Measurements from ENCODE around the gene MAPK8IP3. TPM values are rescaled to one million over a fixed set of nuclear protein-coding genes. Genes with fewer than 3 reads are reported as not detected.

Gene MAPK8IP3
- total RNA-seq, 1 donor from 2014 or later: 32.6 TPM

DNA sequence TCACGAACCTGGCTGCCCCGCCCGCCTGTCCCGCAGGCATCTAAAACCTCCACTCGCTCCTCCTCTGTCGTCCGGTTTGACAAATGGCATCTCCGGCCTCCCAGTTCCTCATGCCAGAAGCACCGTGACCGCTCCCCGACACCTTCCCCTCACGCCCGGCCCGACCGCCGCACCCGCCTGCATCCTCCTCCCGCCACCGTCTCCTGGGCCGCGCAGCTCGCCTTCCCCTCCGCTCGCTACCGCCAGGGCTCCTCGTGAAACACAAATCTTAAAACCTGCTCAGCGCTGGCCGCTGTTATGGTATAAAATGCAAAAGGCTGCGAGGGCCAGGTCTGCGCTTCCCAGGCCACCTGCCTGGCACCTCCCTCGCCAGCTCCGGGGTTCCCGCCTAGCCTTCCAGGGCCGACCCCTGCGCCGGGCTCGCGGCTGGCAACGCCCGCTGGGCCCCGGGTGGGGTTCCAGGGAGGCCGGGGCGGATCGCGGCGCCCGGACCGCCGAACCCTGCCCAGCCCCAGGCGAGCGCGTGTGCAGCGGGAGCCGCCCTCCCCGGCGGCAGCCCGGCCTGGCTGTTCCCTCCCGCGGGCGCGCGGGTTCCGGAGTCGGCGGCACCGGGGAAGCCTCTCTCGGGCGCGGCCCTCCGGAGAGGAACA is 75.9 kb downstream of the MAPK8IP3 start:
- H3K36me3 ChIP-seq (ENCODE audit: control insufficient read depth, insufficient read depth, low read length): no peaks in the 10 kb centered on the region
- peak overlapping the region; percentile 56 for H3K4me3 ChIP-seq (ENCODE audit: low read depth, low read length)
- no peak for DNase-seq (ENCODE audit: low read depth)
- TF ChIP-seq, protein P1, sequence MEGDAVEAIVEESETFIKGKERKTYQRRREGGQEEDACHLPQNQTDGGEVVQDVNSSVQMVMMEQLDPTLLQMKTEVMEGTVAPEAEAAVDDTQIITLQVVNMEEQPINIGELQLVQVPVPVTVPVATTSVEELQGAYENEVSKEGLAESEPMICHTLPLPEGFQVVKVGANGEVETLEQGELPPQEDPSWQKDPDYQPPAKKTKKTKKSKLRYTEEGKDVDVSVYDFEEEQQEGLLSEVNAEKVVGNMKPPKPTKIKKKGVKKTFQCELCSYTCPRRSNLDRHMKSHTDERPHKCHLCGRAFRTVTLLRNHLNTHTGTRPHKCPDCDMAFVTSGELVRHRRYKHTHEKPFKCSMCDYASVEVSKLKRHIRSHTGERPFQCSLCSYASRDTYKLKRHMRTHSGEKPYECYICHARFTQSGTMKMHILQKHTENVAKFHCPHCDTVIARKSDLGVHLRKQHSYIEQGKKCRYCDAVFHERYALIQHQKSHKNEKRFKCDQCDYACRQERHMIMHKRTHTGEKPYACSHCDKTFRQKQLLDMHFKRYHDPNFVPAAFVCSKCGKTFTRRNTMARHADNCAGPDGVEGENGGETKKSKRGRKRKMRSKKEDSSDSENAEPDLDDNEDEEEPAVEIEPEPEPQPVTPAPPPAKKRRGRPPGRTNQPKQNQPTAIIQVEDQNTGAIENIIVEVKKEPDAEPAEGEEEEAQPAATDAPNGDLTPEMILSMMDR (IDR thresholded peaks at IDR 0.05; ENCODE audit: insufficient read depth, low read length, poor library complexity, severe bottlenecking): no peak
- H3K27me3 ChIP-seq (ENCODE audit: control insufficient read depth, insufficient read depth, low read length): no peaks in the 10 kb centered on the region

DNA sequence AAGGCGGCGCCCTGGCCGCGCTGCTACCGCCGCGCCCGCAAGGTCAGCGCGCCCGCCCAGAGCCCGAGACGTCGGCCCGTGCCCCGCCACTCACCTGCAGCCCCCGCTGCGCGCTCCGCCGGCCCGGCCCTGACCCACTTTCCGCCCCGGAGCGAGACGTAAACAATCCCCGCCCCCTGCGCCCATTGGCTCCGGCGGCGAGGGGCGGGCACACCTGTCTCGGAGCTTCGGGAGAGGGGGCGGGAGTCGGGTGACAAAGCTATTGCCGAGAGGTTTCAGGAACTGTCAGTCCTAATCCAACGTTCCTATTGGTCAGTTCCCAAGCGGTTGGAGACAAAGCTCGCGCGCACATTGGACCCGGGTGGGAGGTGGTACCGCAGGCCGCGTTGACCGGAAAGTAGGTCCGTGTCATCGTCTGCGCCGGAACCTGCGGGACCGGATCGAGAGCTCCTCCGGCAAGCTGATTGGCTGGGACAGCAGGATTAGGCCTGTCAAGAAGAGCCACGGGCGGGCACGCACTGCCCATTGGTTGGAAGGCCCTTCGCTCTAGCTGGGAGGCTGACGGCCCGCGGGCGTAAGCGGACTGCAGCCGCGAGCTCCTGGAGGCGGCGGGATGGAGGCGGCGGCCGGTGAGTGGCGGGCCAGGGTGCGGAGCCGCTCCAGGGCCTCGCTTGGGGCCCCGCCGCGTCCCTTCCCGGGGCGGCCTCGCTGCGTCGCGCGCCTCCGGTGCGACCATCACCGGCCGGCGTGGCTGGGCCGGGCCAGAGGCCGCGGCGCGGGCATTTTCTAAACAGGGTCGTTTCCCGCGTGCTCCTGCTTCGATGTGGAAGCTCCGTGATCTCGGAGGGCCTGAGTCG is 76.6 kb downstream of the MAPK8IP3 start, which contains the start of the genes NUBP2 and SPSB3:
NUBP2 (plus strand) TSS at position 553 of the 857 bp plus-strand sequence; CDS start at position 614, 61 bp downstream.
SPSB3 (minus strand) TSS at position 164 of the 857 bp plus-strand sequence. CDS start 1,088 bp downstream, outside the sequence.
- Histone ChIP-seq H3K27me3 (ENCODE audit: control insufficient read depth, insufficient read depth, low read length) (no peaks in the 10 kb centered on the region), H3K4me3 (ENCODE audit: low read depth, low read length) (peak within 1 kb of the TSS; percentile 82), H3K36me3 (ENCODE audit: control insufficient read depth, insufficient read depth, low read length) (no peaks in the 10 kb centered on the region)
- DNase-seq (ENCODE audit: low read depth): peak; percentile 100
- TF ChIP-seq, protein P1 (IDR thresholded peaks at IDR 0.05; ENCODE audit: insufficient read depth, low read length, poor library complexity, severe bottlenecking): no peak

DNA sequence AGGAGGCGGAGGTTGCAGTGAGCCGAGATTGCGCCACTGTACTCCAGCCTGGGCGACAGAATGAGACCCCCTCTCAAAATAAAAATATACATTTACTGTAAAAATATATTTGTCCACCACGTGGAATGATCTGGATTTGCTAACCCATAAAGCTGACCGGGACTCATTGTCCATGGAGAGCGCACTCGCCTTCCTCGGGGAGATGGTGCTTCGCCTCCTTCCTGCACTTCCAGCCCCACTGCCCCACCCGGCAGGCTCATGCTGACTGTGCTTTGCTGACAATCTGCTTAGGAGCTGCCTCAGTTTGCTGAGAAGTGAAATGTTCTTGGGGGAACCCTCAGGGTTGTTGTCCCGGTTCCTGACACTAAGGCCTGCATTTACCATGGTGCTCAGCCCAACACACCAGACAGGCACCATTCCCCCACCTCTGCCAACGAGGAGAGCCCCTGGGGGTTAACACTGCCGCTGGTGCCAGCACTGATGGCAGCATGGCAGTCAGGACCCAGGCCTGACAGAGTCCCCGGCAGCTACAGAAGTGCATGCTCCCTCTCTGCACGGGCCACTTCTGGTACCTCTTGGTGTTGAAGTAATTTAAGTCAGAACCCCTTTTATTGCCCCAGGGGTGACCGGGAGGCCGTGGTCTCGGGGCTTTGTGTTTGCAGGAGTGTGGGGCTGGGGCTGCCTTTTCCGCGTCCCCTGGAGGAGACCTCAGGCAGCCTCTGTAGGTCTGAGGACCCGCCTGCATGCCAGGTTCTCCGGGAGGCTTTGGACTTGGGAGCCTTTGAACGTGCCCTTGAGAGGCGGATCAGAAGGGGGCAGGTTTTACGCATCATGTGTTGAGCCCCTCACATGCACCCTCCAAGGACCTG is 79.2 kb downstream of the MAPK8IP3 start:
- Histone ChIP-seq H3K36me3 (ENCODE audit: control insufficient read depth, insufficient read depth, low read length) (no peaks in the 10 kb centered on the region), H3K4me3 (ENCODE audit: low read depth, low read length) (no peak overlapping the region), H3K27me3 (ENCODE audit: control insufficient read depth, insufficient read depth, low read length) (no peaks in the 10 kb centered on the region)
- DNase-seq (ENCODE audit: low read depth): no peak
- TF ChIP-seq, protein P1 (IDR thresholded peaks at IDR 0.05; ENCODE audit: insufficient read depth, low read length, poor library complexity, severe bottlenecking): no peak

DNA sequence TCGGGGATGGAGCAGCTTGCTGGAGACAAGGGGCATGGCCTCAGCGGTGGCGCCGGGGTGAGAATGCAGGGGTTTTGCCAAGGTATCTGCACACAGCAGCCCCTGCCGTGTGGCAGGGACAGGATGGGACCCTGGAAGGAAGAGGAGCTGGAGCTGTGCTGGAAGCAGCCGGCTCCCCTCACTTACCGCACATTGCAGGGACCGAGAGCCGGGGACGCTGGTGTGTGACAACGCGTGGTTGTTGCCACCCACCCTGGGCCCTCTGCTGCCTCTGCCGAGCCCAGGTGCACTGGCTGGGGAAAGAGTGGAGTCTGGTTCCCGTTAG is 79.8 kb downstream of the MAPK8IP3 start:
- Histone ChIP-seq H3K36me3 (ENCODE audit: control insufficient read depth, insufficient read depth, low read length) (no peaks in the 10 kb centered on the region), H3K4me3 (ENCODE audit: low read depth, low read length) (no peak overlapping the region), H3K27me3 (ENCODE audit: control insufficient read depth, insufficient read depth, low read length) (no peaks in the 10 kb centered on the region)
- no peak for DNase-seq (ENCODE audit: low read depth)
- TF ChIP-seq, protein P1 (IDR thresholded peaks at IDR 0.05; ENCODE audit: insufficient read depth, low read length, poor library complexity, severe bottlenecking): no peak

DNA sequence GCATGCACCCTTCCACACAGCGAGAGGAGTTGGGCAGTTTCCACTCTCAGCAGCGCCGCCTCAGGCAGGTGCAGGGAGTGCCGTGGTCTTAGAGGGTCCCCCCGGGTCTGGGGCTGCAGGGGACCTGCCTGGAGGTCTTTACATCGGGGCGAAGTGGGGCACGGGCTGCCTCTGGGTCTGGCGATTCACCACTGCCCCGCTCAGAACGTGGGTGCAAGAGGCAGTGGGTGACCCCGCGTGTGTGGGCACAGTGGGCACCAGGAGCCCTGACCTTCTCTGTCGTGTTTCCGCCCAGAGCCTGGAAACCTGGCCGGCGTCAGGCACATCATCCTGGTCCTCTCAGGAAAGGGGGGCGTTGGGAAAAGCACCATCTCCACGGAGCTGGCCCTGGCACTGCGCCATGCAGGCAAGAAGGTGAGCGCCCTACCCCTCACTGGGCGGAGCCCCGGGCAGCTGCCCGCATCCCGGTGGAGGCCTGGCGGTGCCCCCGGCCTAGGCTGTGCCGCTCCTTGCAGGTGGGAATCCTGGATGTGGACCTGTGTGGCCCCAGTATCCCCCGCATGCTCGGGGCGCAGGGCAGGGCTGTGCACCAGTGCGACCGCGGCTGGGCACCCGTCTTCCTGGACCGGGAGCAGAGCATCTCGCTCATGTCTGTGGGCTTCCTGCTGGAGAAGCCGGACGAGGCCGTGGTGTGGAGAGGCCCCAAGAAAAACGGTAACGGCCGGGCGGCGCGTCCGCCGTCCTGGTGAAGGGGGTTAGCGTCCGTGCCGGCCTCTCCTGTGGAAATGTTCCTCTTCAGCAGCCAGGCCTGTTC is 80.5 kb downstream of the MAPK8IP3 start:
- no peak for DNase-seq (ENCODE audit: low read depth)
- Histone ChIP-seq H3K36me3 (ENCODE audit: control insufficient read depth, insufficient read depth, low read length) (no peaks in the 10 kb centered on the region), H3K27me3 (ENCODE audit: control insufficient read depth, insufficient read depth, low read length) (no peaks in the 10 kb centered on the region), H3K4me3 (ENCODE audit: low read depth, low read length) (no peak overlapping the region)
- TF ChIP-seq, protein P1 (IDR thresholded peaks at IDR 0.05; ENCODE audit: insufficient read depth, low read length, poor library complexity, severe bottlenecking): no peak
